ENCODE measurements around the gene TMEM163. TPM values are rescaled to one million over a fixed set of nuclear protein-coding genes. Genes with fewer than 3 reads are reported as not detected.

TMEM163 gene
- total RNA-seq, 1 experiment from 2014 or later = 4.1 TPM

DNA sequence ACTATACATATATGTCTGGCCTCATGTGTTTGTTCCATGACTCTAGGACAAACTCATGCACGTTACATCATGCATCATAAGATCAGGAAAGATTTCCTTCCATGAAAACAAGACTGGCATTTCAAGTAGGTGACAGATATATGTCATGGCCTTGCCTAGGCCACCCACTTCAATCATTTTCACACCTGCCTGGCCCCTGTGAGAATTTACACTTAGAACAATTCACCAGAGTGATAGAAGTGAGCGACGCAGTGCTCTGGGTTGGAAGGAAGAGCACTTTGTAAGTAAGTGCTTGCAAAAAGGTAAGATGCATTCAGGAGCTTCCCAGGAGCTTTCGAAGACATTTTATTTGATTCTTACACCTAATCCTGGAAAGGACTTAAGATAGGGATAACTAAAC is 39.5 kb downstream of the TMEM163 start:
- Mint-ChIP-seq H3K9me3 (ENCODE audit: unreplicated experiment) (no peaks in the 10 kb centered on the region), H3K27ac (ENCODE audit: unreplicated experiment) (no peak overlapping the region), H3K27me3 (ENCODE audit: insufficient read depth, unreplicated experiment) (peaks cover 8% of the 10 kb centered on the region), H3K4me1 (ENCODE audit: low read depth, unreplicated experiment) (no peaks in the 10 kb centered on the region), H3K4me3 (ENCODE audit: unreplicated experiment) (no peak overlapping the region), H3K36me3 (ENCODE audit: insufficient read depth, unreplicated experiment) (no peaks in the 10 kb centered on the region)
- Histone ChIP-seq H3K4me1 (no peaks in the 10 kb centered on the region), H3K9me3 (no peaks in the 10 kb centered on the region), H3K36me3 (ENCODE audit: control insufficient read depth, insufficient read depth, low read length) (no peaks in the 10 kb centered on the region), H3K27me3 (replicated peaks; ENCODE audit: control insufficient read depth, insufficient read depth, low read length) (peaks cover 1% of the 10 kb centered on the region; the same call in 1 of the 2 replicates), H3K4me3 (ENCODE audit: low read depth, low read length) (no peak overlapping the region)
- no peak for DNase-seq
- ChIA-PET POLR2A (no interaction called here), CTCF (interaction anchor here (0.6 kb wide), 1 partner anchor 181 kb away, joined by 4 read pairs; no protein-coding TSS in a partner anchor)
- no TSS peak for BruUV-seq (replicated peaks)
- intact Hi-C loops (cut with micrococcal nuclease; ENCODE audit: unreplicated experiment) = no loop called here
- TF ChIP-seq, protein P1, sequence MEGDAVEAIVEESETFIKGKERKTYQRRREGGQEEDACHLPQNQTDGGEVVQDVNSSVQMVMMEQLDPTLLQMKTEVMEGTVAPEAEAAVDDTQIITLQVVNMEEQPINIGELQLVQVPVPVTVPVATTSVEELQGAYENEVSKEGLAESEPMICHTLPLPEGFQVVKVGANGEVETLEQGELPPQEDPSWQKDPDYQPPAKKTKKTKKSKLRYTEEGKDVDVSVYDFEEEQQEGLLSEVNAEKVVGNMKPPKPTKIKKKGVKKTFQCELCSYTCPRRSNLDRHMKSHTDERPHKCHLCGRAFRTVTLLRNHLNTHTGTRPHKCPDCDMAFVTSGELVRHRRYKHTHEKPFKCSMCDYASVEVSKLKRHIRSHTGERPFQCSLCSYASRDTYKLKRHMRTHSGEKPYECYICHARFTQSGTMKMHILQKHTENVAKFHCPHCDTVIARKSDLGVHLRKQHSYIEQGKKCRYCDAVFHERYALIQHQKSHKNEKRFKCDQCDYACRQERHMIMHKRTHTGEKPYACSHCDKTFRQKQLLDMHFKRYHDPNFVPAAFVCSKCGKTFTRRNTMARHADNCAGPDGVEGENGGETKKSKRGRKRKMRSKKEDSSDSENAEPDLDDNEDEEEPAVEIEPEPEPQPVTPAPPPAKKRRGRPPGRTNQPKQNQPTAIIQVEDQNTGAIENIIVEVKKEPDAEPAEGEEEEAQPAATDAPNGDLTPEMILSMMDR (IDR thresholded peaks at IDR 0.05; ENCODE audit: insufficient read depth in 1 of 2, low read depth in 1 of 2, low read length in 1 of 2, severe bottlenecking in 1 of 2, unreplicated experiment in 1 of 2) = no peak

- H3K4me1 ChIP-seq = no peaks in the 10 kb centered on the region
- H3K9me3 Mint-ChIP-seq (ENCODE audit: unreplicated experiment) = no peaks in the 10 kb centered on the region
- intact Hi-C loops (cut with micrococcal nuclease; ENCODE audit: unreplicated experiment) = no loop called here
- no peak overlapping the region for H3K27ac Mint-ChIP-seq (ENCODE audit: unreplicated experiment)
- POLR2A ChIA-PET = no interaction called here
- H3K27me3 Mint-ChIP-seq (ENCODE audit: insufficient read depth, unreplicated experiment) = peaks cover 8% of the 10 kb centered on the region
- no peaks in the 10 kb centered on the region for H3K36me3 Mint-ChIP-seq (ENCODE audit: insufficient read depth, unreplicated experiment)
- H3K27me3 ChIP-seq (replicated peaks; ENCODE audit: control insufficient read depth, insufficient read depth, low read length) = peaks cover 1% of the 10 kb centered on the region; the same call in 1 of the 2 replicates
- no peaks in the 10 kb centered on the region for H3K9me3 ChIP-seq
- H3K4me1 Mint-ChIP-seq (ENCODE audit: low read depth, unreplicated experiment) = no peaks in the 10 kb centered on the region
- CTCF ChIA-PET = no interaction called here
- H3K4me3 ChIP-seq (ENCODE audit: low read depth, low read length) = no peak overlapping the region
- H3K36me3 ChIP-seq (ENCODE audit: control insufficient read depth, insufficient read depth, low read length) = no peaks in the 10 kb centered on the region
- no peak overlapping the region for H3K4me3 Mint-ChIP-seq (ENCODE audit: unreplicated experiment)
- TF ChIP-seq, protein P1 (IDR thresholded peaks at IDR 0.05; ENCODE audit: insufficient read depth in 1 of 2, low read depth in 1 of 2, low read length in 1 of 2, severe bottlenecking in 1 of 2, unreplicated experiment in 1 of 2) = no peak
- no TSS peak for BruUV-seq (replicated peaks)
- DNase-seq = no peak
Measured at GRCh38 chr2:134677856-134678756, 40.7 kb downstream of the TMEM163 start.

- TF ChIP-seq, protein P1 (IDR thresholded peaks at IDR 0.05; ENCODE audit: insufficient read depth in 1 of 2, low read depth in 1 of 2, low read length in 1 of 2, severe bottlenecking in 1 of 2, unreplicated experiment in 1 of 2) = no peak
- Histone ChIP-seq H3K4me3 (ENCODE audit: low read depth, low read length) (no peak overlapping the region), H3K27me3 (replicated peaks; ENCODE audit: control insufficient read depth, insufficient read depth, low read length) (peaks cover 1% of the 10 kb centered on the region; the same call in 1 of the 2 replicates), H3K4me1 (no peaks in the 10 kb centered on the region), H3K36me3 (ENCODE audit: control insufficient read depth, insufficient read depth, low read length) (no peaks in the 10 kb centered on the region), H3K9me3 (no peaks in the 10 kb centered on the region)
- POLR2A ChIA-PET = no interaction called here
- Mint-ChIP-seq H3K4me1 (ENCODE audit: low read depth, unreplicated experiment) (no peaks in the 10 kb centered on the region), H3K27me3 (ENCODE audit: insufficient read depth, unreplicated experiment) (peaks cover 8% of the 10 kb centered on the region), H3K27ac (ENCODE audit: unreplicated experiment) (no peak overlapping the region), H3K36me3 (ENCODE audit: insufficient read depth, unreplicated experiment) (no peaks in the 10 kb centered on the region), H3K4me3 (ENCODE audit: unreplicated experiment) (no peak overlapping the region), H3K9me3 (ENCODE audit: unreplicated experiment) (no peaks in the 10 kb centered on the region)
- no peak for DNase-seq
- BruUV-seq (replicated peaks) = no TSS peak
- intact Hi-C loops (cut with micrococcal nuclease; ENCODE audit: unreplicated experiment) = no loop called here
- CTCF ChIA-PET = no interaction called here
Measured at GRCh38 chr2:134676960-134677359, 41.8 kb downstream of the TMEM163 start.

All from Caco-2 (cell line).